Activated naive CD8-positive, alpha-beta T cell (primary cell): ENCODE data around the gene CACHD1.
"Not testable (repeated sequence)": the region's sequence is repeated elsewhere in the genome, so short reads cannot be mapped to it uniquely, and the experiment has no call there.

Experiments used
- H3K27ac Mint-ChIP-seq: one replicate; pipeline ENCODE4 v1.8.0; 2021; ENCODE audit warnings: mixed read lengths
- H3K27me3 Mint-ChIP-seq: one replicate; pipeline ENCODE4 v1.8.0; 2021; ENCODE audit warnings: mixed read lengths
- H3K36me3 Mint-ChIP-seq: one replicate; pipeline ENCODE4 v1.8.0; 2021; ENCODE audit warnings: mixed read lengths
- H3K4me1 Mint-ChIP-seq: one replicate; pipeline ENCODE4 v1.8.0; 2021; ENCODE audit warnings: low read depth, mixed read lengths
- H3K4me3 Mint-ChIP-seq: one replicate; pipeline ENCODE4 v1.8.0; 2021; ENCODE audit warnings: mild to moderate bottlenecking, mixed read lengths
- H3K9me3 Mint-ChIP-seq: one replicate; pipeline ENCODE4 v1.8.0; 2021; ENCODE audit warnings: low read depth, mixed read lengths

CACHD1 gene

DNA sequence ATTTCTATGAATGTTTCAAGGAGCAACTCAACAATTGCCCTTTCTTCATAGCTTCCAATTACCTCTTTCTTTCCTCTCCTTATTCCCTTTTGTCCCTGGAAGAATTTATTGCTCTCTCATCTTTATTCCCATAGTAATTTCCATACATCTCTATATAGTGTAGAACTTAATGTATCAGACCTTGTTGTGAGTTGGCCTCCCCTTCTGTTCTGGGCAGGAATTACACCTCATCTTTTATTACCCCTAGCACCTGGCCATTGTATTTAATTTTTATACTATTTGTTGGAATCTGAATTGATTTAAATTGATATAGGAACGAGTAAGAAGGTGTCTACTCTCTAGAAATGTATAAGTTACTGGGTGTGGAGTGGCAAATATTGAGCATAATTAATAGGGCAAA lies 114.5 kb downstream of the CACHD1 start:
- H3K4me1 Mint-ChIP-seq: peaks cover 7% of the 10 kb centered on the region
- H3K9me3 Mint-ChIP-seq: no peaks in the 10 kb centered on the region
- H3K27ac Mint-ChIP-seq: no peak overlapping the region
- no peaks in the 10 kb centered on the region for H3K27me3 Mint-ChIP-seq
- H3K4me3 Mint-ChIP-seq: no peak overlapping the region
- H3K36me3 Mint-ChIP-seq: no peaks in the 10 kb centered on the region

DNA sequence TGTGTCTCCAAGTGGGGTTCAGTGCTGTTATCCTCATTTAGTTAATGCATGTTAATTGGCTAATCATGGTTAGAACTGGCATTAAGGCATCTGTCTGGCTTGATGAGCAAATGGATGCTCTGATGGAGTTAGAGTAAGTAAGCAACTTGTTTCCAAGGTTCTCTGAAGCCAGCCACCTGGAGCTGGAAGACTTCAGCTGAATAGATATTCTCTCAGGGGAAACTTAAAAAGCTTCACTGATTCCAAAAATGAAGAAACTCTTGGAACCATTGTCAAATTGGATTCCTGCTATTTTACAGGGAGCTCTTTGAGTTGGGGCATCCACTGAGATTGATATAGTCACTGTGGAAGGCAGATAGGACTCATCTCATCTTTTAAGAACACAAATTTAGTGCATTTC lies 118.9 kb downstream of the CACHD1 start:
- peaks cover 7% of the 10 kb centered on the region for H3K4me1 Mint-ChIP-seq
- no peaks in the 10 kb centered on the region for H3K27me3 Mint-ChIP-seq
- no peaks in the 10 kb centered on the region for H3K36me3 Mint-ChIP-seq
- H3K4me3 Mint-ChIP-seq: no peak overlapping the region
- H3K9me3 Mint-ChIP-seq: no peaks in the 10 kb centered on the region
- H3K27ac Mint-ChIP-seq: no peak overlapping the region

DNA sequence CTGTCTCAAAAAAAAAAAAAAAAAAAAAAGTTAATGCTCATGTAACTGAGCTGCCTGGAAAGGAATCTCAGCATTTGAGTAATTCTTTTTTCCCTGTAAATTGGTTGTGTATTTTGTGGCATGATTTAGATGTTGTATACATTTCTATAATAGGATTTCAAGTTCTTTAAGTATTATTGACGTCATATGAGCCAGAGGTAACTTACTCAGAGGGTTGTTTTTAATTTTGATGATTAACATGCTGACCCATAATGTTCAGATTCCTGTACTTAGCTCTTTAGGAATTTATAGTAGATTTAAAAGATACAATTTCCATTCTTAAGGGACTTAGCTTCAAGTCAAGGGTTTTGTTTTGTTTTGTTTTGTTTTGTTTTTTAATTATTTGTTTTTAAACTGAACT lies 120.4 kb downstream of the CACHD1 start:
- Mint-ChIP-seq H3K4me3 (no peak overlapping the region), H3K36me3 (no peaks in the 10 kb centered on the region), H3K9me3 (no peaks in the 10 kb centered on the region), H3K4me1 (peaks cover 6% of the 10 kb centered on the region), H3K27me3 (no peaks in the 10 kb centered on the region), H3K27ac (no peak overlapping the region)

DNA sequence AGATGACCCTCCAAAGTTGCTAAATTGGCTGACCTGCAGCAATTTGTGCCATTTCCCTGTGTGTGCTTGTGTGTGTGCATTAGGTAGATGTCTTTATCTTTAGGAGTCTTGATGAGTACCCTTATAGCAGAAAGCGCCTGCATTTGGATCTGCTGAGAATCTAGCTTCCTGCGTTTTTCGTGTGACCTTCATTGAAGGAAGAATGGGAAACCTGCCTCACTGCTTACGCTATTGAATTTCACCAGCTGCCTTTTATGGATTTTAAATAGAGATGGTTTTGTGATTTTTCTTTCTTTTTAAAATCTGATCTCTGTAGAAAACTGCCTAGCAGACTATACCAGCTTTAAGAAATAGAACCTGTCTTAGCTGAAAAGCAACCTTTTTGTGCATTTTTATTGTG lies 124.5 kb downstream of the CACHD1 start:
- Mint-ChIP-seq H3K9me3 (no peaks in the 10 kb centered on the region), H3K36me3 (peaks cover 3% of the 10 kb centered on the region), H3K27ac (no peak overlapping the region), H3K27me3 (no peaks in the 10 kb centered on the region), H3K4me3 (no peak overlapping the region), H3K4me1 (no peaks in the 10 kb centered on the region)

DNA sequence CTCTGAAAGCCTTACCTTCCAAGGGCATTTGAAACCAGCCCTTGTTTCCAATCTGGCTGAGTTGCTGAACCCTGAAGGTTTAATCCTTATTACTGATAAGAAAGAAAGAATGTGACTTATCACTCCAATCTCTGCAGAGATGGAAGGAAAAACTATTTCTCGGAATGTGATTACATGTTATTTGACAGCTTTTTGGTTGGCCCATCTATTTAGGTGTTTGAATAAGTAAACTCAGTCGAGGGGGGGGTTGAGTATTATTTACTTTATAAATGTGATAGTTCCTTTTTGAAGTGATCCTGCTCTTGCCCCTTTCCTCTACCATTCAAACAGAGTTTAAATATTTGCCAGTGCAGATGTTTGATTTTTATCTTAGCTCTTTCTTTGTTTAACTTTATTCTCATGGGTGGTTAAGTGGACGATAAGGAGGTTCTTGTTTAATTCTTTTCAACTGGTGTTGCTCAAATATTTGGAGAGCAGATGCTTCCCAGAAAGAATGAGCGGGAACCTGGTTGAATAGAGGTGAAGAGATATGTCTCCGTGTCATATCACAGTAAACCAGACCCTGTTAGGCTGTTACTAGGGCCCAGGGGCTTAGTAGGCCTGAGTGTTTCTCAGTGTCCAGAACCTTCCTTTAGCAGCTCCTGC lies 126.1 kb downstream of the CACHD1 start:
- Mint-ChIP-seq H3K27me3 (no peaks in the 10 kb centered on the region), H3K4me1 (no peaks in the 10 kb centered on the region), H3K9me3 (no peaks in the 10 kb centered on the region), H3K27ac (no peak overlapping the region), H3K4me3 (no peak overlapping the region), H3K36me3 (peaks cover 5% of the 10 kb centered on the region)

DNA sequence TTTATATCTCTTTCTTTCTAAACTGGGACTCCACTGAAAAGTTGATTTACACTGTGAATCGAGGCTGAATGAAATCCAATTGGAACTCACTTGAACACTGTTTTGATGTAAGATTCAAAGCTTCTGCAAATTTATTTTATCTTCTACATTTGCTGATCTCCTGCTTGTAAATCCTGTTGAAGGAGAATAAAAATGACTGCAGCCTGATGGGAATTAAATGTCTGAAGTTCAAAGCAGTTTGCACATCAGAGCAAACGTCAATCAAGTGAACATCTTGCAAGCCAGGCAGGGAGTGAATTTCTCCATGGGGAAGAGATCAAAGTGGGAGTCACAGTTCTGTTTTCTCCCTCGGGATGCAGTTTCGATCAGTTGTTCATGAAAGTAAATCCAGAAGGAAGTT lies 127.2 kb downstream of the CACHD1 start:
- no peaks in the 10 kb centered on the region for H3K9me3 Mint-ChIP-seq
- peaks cover 5% of the 10 kb centered on the region for H3K36me3 Mint-ChIP-seq
- H3K27ac Mint-ChIP-seq: no peak overlapping the region
- H3K4me1 Mint-ChIP-seq: no peaks in the 10 kb centered on the region
- no peaks in the 10 kb centered on the region for H3K27me3 Mint-ChIP-seq
- no peak overlapping the region for H3K4me3 Mint-ChIP-seq

DNA sequence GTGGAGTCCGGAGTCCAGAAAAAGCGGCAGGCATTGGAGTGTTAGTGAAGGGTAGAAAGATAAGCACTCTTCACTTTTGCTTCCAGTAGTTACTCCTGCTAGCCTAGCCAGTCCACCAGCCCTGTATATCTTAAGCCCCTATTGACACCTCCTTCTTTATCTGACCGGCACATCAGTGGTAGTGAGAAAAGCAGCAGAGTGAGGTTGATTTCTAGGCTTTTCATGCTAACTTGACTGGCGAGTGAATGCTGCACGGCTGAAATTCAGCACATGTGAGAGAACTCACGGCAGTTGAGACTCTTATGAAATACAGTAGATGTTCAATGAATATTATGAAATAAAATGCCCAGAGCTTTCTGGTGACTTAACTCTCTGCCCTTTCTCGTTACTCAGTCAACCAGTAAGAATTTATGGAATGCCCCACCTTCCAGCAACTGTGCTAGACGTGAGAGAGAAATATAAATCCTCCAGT lies 128.2 kb downstream of the CACHD1 start:
- no peaks in the 10 kb centered on the region for H3K4me1 Mint-ChIP-seq
- H3K36me3 Mint-ChIP-seq: peaks cover 5% of the 10 kb centered on the region
- H3K9me3 Mint-ChIP-seq: no peaks in the 10 kb centered on the region

DNA sequence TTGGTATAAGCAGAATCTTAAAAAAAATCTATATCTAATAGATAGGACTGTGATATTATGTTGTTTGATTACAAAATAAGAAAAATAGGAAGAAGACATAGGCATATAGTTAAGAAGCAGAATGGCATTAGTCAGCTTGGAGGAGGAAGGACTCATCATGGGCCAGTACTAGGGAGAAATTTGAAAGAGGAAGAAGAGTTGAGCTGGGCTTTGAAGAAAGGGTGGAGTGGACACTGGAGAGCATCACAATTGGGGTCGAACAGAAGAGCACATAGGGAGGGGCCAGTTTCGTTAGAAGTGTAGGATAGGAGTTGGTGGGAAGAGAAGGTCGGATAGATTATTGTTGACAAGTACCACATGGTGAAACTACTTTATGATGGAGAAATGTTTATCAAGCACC lies 129.3 kb downstream of the CACHD1 start:
- H3K4me1 Mint-ChIP-seq: no peaks in the 10 kb centered on the region
- H3K27ac Mint-ChIP-seq: no peak overlapping the region
- peaks cover 5% of the 10 kb centered on the region for H3K36me3 Mint-ChIP-seq
- H3K9me3 Mint-ChIP-seq: no peaks in the 10 kb centered on the region
- no peak overlapping the region for H3K4me3 Mint-ChIP-seq
- no peaks in the 10 kb centered on the region for H3K27me3 Mint-ChIP-seq

More for the DNA sequence above, 128.2 kb downstream of the CACHD1 start:
- H3K4me3 Mint-ChIP-seq: no peak overlapping the region
- no peaks in the 10 kb centered on the region for H3K27me3 Mint-ChIP-seq
- H3K27ac Mint-ChIP-seq: no peak overlapping the region

DNA sequence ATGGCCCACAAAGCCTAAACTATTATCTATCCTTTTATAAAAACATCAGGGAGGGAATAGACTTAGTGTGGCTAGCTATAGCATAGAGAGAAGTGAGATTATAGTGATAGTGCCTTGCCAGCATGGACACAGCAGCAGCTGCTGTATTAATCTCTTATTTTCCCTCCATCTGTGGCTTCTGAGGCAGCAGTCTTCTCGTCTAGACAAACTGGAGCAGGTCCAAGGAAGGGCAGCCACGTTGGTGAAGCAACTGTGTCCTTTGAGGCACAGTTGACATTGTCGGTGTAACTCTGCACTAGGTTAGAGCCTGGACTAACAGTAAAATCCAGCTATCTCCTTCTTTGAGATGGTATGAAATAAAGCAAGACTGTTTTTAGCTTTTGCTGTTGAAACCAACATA lies 131.3 kb downstream of the CACHD1 start:
- Mint-ChIP-seq H3K36me3 (peaks cover 5% of the 10 kb centered on the region), H3K4me3 (no peak overlapping the region), H3K27me3 (no peaks in the 10 kb centered on the region), H3K27ac (no peak overlapping the region), H3K9me3 (no peaks in the 10 kb centered on the region), H3K4me1 (no peaks in the 10 kb centered on the region)

DNA sequence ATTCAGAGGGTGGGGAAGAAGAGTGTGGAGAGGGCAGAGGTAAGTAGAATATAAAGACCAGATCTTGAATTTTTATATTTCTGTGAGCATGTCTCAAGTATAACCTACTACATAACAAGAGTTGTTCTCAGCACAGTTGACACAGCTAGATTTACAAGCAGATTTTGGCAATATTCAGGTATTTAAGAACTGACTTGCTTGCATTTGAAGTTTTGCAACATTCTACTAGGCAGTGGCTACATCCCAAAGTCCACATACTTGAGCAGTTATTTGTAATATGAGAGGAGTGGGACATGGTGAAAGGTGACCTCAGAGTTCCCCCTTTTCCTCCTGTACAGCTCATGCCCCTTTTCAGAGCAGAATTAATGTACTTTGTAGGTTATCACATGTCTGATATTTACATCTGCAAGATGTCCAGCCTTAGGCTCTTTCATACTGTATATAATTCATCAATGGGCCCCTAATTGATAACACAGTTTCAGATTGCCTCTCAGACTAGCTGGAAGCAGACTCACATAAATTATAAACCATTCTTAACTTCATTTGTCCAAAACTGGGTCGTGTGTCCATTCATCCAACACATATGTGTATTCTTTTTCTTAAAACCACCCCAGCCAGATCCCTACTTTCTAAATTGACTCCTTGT lies 138.2 kb downstream of the CACHD1 start:
- Mint-ChIP-seq H3K27me3 (no peaks in the 10 kb centered on the region), H3K27ac (no peak overlapping the region), H3K4me1 (no peaks in the 10 kb centered on the region)

DNA sequence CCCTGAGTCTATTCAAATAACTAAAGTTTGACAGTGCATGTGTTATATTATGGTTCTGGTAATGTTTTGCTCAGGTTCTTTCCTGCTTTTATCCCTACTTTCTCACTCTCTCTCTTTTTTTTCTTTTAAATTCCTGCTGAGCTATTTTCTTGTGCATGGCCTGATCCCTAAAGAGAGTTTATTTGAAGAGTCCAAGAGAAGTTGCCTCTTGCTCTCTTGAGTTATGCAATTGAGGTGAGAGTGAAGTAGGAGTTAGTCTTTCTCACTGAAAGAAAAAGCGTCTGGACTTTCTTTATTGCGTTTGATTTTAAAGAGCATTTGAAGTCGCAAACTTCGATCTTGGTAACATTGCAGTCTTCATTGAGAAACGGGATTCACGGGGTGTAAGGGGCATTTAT lies 138.7 kb downstream of the CACHD1 start:
- peaks cover 11% of the 10 kb centered on the region for H3K36me3 Mint-ChIP-seq
- no peaks in the 10 kb centered on the region for H3K4me1 Mint-ChIP-seq
- H3K27ac Mint-ChIP-seq: no peak overlapping the region
- no peaks in the 10 kb centered on the region for H3K27me3 Mint-ChIP-seq
- H3K4me3 Mint-ChIP-seq: no peak overlapping the region
- H3K9me3 Mint-ChIP-seq: peaks cover 11% of the 10 kb centered on the region

More for the DNA sequence above, 138.2 kb downstream of the CACHD1 start:
- no peak overlapping the region for H3K4me3 Mint-ChIP-seq
- H3K9me3 Mint-ChIP-seq: peaks cover 11% of the 10 kb centered on the region
- H3K36me3 Mint-ChIP-seq: peaks cover 11% of the 10 kb centered on the region

DNA sequence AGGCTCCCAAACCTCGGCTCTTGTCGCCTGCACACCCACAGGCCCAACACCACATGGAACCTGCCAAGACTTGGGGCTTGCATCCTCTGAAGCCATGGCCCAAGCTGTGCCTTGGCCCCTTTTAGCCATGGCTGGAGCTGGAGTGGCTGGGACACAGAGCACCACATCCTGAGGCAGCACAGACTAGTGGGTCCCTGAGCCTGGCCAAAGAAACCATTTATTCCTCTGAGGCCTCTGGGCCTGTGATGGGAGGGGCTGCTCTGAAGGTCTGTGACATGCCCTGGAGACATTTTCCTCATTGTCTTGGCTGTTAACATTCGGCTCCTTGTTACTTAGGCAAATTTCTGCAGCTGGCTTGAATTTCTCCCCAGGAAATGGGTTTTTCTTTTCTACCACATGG lies 141.0 kb downstream of the CACHD1 start:
- not testable (repeated sequence) for H3K4me3 Mint-ChIP-seq, H3K27me3 Mint-ChIP-seq, H3K27ac Mint-ChIP-seq
- Mint-ChIP-seq H3K9me3 (peaks cover 11% of the 10 kb centered on the region), H3K4me1 (peaks cover 13% of the 10 kb centered on the region), H3K36me3 (peaks cover 16% of the 10 kb centered on the region)

DNA sequence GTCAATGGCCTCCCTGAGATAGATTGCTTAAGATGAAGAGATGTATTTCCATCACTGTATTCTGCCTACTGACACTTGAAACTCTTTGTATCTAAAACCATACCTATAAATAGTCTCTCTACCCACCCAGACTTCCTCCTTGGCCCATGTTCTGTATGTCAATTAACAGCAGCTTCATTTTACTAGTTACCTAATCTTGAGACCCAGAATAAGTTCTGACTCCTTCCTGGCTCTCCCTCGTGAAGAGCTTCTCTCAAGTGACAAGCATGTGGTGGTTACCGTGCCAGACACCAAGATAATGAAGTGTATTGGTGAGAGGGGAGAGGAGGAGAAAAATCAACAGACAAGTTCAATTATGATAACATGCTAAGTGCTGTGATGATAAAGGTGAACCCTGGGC lies 146.1 kb downstream of the CACHD1 start:
- H3K36me3 Mint-ChIP-seq: peaks cover 14% of the 10 kb centered on the region
- H3K27ac Mint-ChIP-seq: no peak overlapping the region
- H3K4me3 Mint-ChIP-seq: no peak overlapping the region
- H3K4me1 Mint-ChIP-seq: peaks cover 17% of the 10 kb centered on the region
- no peaks in the 10 kb centered on the region for H3K27me3 Mint-ChIP-seq
- H3K9me3 Mint-ChIP-seq: peaks cover 6% of the 10 kb centered on the region

DNA sequence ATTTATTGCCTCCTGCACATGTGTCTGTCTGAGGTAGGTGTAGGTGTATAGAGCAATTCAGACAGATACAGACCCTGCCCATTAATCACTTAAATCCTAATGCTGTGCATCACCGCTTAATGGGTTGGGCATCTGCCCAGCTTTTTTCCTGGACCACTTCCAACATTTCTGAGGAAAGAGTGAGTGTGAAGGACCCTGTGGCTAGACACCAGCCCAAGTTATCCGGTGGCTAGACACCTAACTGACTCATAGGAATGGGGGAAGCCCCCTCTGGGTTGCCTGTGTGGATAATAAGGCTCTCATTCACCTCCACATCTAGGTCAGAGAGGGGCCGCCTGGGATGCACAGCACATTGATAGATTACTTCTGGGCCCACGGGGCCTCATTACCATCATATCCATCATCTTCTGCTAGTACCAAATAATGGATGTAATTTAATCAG lies 153.8 kb downstream of the CACHD1 start:
- peaks cover 8% of the 10 kb centered on the region for H3K4me1 Mint-ChIP-seq
- no peak overlapping the region for H3K27ac Mint-ChIP-seq
- H3K36me3 Mint-ChIP-seq: no peaks in the 10 kb centered on the region
- H3K4me3 Mint-ChIP-seq: no peak overlapping the region
- no peaks in the 10 kb centered on the region for H3K9me3 Mint-ChIP-seq
- no peaks in the 10 kb centered on the region for H3K27me3 Mint-ChIP-seq

DNA sequence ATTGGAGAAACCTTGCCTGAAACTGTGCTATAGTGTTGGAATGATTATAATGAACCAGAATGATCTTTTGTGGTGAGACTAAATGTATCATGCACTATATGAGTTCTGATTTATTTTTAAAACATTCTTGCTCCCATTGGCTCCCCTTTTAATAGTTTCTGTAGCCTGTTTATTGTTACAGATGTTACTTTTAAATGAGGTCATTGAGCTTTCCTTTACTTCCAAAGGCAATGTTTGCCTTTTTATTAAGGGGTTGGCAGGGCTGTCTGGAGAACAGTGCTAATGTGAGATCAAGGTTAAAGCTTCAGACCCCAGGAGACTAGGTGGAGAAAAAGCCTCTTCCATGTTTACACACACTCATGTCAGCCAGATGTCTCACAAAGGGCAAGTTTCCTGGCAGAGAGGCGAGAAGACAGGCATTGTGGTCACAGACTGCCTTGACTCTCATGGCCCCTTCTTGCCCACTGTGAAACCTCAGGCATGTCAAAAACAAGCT lies 154.3 kb downstream of the CACHD1 start:
- no peaks in the 10 kb centered on the region for H3K36me3 Mint-ChIP-seq
- no peak overlapping the region for H3K27ac Mint-ChIP-seq
- no peaks in the 10 kb centered on the region for H3K9me3 Mint-ChIP-seq
- H3K4me3 Mint-ChIP-seq: no peak overlapping the region
- H3K4me1 Mint-ChIP-seq: peaks cover 8% of the 10 kb centered on the region
- no peaks in the 10 kb centered on the region for H3K27me3 Mint-ChIP-seq

DNA sequence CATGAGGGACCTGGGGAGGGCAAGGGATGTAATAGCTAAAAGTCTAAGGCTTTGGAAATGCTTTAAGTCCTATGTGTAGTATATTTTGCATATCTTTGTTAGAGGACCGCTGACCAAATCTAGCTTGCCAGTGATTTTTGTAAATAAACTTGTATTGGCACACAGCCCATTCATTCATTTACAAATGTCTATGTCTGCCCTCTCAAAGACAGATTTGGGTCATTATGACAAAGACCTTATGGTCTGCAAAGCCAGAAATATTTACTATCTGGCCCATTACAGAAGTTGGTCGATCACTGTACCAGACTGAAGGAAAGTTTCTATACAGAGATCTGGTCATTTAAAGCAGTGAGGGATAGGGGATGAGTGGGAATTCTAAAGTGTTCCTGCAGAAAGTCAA lies 154.9 kb downstream of the CACHD1 start:
- H3K36me3 Mint-ChIP-seq: no peaks in the 10 kb centered on the region
- no peak overlapping the region for H3K4me3 Mint-ChIP-seq
- H3K4me1 Mint-ChIP-seq: peaks cover 9% of the 10 kb centered on the region

More for the DNA sequence above, 154.9 kb downstream of the CACHD1 start:
- Mint-ChIP-seq H3K27ac (no peak overlapping the region), H3K9me3 (no peaks in the 10 kb centered on the region), H3K27me3 (no peaks in the 10 kb centered on the region)
